Femur (tissue), 1 donor: ENCODE results near the gene CST4.
"Not testable (repeated sequence)": the region's sequence is repeated elsewhere in the genome, so short reads cannot be mapped to it uniquely, and the experiment has no call there.

Experiments used
- DNase-seq: peaks from one replicate; pipeline ENCODE4 v3.0.0-alpha.2; 2017

CST4 gene

DNA sequence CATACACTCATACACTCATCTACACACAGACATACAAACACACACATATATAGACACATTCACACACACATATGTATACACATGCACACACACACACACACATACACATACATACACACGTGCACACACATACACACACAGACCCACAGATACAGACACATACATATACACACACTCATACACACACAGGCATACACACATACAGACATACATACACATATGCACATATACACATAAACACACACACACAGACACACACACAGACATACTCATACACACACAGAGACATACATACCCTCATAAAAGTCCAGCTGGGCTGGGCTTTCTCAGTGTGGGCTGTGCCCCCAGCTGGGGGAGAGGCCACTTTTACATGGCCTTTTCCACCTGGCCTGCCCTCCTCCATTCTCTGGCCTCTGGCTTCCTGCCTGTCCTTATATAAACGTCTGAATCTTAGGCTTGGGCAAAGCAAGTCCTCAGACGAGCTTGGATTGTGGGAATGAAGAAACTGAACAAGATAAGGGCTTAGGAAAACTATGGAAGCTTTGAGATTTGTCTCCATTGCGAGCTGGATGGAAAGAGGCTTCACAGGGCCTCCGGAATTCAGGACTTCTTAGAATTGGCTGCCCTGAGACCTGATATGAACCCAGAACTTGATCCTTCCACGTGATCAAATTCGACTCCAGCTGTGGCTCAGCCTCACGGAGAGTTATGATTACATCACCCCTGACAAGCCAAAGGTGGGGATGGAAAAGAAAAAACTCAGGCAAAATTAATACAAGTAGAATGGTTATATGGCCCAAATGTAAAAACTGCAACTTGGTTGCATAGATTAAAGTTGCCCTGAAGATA is 28.6 kb downstream of the CST4 start:
- DNase-seq: no peak

DNA sequence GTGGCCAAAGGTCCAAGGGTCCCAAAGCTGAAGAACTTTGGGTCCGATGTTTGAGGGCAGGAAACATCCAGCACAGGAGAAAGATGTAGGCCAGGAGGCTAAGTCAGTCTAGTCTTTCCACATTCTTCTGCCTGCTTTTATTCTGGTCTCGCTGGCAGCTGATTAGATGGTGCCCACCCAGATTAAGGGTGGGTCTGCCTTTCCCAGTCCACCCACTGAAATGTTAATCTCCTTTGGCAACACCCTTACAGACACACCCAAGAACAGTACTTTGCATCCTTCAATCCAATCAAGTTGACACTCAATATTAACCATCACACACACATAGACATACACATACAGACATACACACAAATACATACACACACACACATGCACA is 29.2 kb downstream of the CST4 start:
- DNase-seq: not testable (repeated sequence)

DNA sequence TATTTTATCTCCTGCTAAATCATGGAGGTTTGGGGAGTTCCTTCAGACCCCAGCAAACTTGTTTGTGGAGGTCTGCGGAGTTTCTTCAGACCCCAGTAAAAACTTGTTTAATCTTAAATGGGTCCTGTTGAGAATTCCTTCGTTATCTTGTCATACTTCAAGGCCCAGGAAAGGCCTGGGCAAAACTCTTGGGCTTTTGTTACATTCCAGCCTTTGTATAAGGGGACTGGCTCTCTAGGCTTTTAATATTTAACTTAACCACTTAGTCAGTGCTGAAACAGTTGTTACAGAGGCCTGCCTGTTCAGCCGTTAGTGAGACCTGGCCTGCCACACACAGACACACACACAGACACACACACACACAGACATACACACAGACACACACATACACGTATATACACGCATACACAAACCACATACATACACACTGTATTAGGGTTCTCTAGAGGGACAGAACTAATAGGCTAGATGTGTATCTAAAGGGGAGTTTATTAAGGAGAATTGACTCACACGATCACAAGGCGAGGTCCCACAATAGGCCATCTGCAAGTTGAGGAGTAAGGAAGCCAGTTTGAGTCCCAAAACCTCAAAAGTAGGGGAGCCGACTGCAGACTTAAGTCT is 29.7 kb downstream of the CST4 start:
- DNase-seq: no peak

DNA sequence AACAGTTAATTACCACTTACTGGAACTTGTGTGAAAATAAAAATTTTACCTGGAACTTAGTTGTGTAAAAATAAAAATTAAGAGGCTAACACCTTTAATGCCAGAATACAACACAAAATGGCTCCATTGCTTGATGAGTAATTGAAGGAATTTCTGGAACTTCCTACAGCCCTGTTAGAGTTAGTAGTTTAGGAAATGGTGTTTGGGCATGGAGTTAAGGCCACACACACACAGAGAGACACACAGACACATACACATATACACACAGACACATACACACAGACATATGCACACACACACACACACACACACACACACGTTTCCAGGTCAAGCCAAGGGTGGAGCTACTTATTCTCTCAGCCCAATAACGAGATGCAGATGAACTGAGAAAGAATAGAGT is 30.5 kb downstream of the CST4 start:
- no peak for DNase-seq

DNA sequence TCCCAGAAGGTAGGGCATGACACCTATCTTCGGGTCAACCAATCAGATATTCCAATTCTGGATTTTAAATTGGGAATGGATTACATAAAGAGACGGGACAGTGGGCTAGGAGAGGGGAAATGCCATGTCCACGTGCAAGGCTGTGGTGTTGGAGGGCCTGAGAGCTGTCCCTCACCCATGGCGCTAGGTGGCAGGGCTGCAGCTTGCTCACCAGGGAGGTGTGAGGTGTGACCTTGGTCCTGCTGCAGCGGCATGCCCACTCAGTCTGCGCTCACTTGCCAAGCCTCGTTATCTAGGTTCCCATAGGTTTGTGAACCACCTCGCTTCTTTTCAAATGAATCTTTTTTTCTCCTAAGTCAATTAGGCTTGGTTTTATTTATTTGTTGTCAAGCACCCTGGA is 31.6 kb downstream of the CST4 start:
- no peak for DNase-seq

DNA sequence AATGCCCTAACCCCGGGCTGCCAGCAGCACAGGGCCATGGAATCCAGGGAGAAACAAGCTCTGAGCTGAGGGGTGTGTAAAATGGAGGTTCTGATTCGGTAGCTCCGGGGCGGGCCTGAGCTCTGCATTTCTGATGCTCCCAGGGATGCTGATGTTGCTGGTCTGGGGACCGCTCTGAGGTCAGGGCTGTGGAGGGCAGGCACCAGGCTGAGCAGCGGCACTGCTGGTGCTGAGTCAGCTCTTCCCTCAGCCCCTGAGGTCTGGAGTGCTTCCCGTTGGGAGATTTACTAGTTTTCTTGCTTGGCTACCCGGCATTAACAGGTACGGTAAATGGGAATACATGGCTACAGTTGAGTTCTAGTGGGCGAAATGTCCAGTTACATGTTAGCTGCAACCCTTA is 32.5 kb downstream of the CST4 start:
- no peak for DNase-seq

DNA sequence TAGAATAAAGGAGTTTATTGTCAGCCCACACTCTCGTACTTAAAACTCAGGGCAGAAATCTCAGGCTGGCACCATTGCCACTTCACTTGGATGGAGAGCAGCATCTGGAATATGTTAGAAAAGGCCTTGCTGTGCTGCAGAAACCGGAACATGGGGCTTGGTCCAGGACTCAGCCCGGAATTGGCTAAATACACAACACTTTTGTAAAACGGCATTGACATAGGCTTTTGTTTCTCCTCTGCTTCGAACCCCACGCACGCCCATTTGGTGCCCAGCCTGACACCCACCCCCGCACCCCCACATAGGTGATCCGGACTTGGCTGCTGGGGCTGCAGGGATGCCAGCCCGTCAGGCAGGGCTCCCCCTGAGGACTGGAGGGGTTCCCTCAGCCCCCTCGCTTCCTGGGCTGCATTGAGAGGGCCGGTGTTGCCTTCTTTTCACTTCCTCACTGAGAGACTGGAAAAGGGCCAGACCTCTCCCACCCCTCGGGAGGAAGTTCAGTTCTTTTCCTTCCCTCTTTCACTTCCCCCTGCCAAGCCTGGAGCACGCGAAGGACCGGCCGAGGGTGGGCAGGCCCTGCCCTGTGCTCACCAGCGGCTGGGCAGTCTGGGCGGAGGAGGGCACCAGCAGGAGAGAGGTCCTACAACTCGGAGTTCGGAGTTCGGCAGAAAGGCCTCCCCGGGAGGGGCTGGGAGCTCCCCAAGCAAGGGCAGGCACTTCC is 33.2 kb downstream of the CST4 start:
- peak; percentile 76 for DNase-seq

DNA sequence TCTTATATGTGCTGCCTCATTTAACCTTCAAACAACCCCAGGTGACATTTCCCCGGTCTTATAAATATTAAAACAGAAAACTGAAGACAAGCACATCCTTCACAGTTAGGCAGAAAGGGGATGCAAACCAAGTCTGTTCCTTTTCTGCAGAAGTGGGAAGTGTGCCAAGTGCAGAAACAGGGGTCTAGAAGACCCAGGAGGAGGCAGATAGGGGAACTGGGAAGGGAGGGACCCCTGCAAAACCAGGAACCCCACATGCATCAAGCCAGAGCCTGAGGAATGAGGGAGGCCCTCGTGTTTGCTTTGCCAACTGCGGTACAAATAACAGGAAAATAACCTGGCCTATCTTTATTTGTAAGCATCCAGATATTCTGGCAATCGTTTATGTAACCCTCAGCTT is 34.1 kb downstream of the CST4 start:
- no peak for DNase-seq

DNA sequence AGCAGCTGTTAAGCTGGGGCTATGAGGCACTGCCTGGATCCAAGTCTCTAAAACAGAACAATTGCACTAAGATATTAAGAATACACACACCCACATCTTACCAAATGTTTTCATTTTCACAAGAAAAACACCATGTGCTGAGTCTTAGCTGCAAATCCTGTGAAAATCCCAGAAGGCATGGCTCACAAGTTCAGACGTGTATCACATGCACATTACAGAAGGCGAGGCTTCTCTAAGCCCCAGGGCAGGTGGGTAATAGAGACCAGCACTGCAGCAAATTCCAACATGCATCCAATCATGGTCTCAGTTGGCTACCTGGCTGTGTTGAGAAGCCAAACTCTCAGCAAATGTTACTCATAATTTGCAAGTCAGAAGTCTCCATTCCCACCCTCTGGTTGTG is 34.8 kb downstream of the CST4 start:
- DNase-seq: no peak

DNA sequence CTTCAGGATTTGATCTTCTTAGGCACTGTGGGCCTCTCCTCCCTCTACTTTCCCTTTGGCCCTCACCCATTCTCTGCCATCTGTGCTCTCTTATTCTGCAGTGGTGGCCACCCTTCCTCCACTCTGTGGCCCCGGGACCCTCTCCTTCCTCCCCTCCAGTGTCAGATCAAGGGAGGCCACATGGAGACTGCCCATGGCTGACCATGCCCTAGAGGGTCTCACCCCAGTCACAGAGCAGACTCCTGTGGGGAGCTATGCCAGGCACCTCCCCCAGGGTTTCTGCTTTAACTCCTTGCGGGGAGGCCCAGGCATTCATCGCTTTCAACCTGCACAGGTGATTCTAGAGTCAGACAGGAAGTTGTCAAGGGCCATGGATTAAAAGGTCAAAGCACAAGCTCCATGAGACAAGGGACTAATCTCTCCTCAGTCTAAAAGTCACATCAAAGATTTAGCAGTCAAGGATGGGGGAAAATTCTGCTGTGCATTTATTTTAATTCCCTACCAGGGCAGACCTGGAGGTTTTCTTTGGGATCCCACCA is 35.4 kb downstream of the CST4 start:
- DNase-seq: no peak

DNA sequence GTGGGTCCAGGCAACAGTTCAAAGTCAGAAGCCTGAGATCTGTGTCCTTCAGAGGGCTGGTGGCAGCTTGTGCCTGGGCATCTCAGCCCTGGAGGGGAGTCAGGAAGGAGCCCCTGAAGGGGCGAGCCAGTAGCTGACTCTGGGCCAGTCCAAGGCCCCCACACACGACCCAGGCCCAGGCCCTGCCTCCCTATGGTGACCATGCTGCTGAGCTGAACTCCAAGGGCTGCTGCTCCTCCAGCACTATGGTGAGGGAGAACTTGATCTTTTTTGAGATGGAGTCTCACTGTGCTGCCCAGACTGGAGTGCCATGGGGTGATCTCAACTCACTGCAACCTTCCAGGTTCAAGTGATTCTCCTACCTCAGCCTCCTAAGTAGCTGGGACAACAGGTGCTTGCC is 35.9 kb downstream of the CST4 start:
- DNase-seq: no peak

DNA sequence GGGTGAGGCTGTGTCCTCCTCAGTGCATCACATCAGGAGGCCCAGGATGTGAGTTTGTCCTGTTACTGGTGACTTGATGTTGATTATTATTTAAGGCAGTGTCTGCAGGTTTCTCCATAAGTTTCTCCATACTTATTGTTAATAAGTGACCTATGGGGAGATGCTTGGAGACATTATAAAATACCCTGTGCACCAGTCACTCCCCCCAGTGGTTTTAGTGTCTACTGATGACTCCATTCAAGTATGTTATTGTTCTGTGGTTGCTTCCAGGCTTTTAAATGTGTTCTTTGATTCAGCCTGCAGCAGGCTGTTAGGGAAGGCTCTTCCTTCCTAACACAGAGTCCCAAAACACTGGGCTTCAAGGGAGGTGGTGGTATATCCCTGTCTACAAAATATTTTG is 36.5 kb downstream of the CST4 start:
- no peak for DNase-seq

DNA sequence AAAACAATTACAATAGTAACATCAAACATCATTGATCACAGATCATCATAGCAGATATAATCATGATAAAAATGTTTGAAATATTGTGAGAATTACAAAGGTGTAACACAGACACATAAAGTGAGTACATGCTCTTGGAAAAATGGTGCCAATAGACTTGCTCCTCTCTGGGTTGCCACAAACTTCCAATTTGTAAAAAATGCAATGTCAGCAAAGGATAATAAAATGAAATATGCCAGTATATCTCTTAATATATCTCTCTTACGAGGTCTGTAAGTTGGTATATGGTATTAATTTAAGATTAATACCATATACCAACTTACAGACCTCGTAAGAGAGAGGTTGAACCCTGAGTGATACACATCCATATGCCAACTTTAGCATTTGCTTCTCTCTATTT is 37.7 kb downstream of the CST4 start:
- no peak for DNase-seq

DNA sequence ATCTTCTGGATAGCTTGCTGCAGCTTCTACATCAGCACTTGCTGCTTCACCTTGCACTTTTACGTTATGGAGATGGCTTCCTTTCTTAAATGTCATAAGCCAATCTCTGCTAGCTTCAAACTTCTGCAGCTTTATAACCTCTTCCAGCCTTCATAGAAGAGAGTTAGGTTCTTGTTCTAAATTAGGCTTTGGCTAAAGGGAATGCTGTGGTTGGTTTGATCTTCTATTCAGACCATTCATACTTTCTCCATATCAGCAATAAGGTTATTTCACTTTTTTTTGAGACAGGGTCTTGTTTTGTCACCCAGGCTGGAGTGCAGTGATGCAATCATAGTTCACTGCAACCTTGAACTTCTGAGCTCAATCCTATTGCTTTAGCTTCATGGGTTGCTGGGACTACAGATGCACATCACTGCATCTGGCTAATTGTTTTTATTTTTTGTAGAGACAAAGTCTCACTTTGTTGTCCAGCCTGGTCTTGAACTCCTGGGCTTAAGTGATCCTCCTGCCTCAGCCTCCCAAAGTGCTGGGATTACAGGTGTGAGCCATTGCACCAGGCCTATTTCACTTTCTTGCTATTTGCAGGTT is 38.9 kb downstream of the CST4 start:
- DNase-seq: no peak

DNA sequence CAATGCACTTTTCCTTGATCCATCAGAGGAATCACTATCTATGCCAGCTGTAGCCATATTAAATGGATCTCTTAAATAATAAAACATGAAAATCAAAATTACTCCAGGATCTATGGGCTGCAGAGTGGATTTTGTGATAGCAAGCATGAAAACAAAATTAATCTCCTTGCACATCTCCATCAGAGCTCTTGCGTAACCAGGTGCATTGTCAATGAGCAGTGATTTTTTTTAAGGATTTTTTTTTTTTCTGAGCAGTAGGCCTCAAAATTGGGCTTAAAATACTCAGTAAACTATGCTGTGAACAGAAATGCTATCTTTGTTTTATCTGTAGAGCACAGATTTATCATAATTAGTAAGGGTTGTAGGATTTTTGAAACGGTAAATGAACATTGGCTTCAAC is 39.6 kb downstream of the CST4 start:
- DNase-seq: no peak

DNA sequence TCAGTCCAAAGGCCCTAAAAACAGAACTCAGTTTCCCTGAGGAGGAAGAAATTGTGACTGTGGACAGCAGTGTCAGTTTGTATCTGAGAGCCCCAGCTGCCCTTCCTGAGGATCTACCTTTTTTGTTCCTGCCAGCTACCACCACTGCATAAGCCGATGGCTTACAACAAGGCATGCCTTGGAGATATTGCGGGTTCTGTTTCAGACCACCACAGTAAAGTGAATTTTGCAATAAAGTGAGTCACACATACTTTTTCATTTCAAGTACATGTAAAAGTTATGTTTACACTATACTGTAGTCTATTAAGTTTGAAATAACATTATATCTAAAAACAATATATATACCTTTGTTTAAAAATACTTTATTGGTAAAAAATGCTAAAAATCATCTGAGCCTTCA is 41.5 kb downstream of the CST4 start:
- DNase-seq: no peak

DNA sequence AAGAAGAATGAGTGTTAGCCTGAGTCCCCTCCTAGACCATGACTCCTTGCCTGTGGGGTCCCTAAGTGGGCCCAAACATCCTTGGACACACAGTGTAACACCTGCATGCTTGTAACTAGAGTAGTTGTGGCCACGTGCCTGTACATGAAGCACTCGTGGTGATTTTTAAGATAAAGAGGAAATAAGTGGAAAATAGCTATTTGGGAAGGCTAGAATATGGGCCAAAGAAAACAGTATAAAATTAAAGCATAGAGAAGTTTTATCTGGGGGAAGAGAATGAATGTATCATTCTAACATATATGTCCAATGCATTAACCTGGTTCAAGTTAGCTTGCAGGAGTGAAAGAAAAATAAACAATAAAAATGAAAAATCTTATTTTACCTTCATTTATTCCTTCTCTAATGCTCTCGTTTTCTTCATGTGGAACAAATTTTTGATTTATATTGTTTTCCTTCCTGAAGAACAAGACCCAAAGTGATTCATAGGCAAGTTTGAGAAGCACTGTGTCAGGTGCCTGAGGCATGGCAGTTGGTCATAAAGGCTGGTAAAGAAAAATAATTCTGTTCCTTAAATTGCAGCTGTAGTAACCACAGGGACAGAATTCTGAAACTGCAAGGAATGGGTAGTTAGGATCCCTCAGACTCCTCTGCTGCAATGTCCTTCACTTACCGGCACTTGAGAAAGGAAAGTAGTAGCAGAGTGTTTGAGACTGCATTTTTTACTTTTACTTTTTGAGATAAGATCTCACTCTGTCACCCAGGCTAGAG is 42.5 kb downstream of the CST4 start:
- no peak for DNase-seq

DNA sequence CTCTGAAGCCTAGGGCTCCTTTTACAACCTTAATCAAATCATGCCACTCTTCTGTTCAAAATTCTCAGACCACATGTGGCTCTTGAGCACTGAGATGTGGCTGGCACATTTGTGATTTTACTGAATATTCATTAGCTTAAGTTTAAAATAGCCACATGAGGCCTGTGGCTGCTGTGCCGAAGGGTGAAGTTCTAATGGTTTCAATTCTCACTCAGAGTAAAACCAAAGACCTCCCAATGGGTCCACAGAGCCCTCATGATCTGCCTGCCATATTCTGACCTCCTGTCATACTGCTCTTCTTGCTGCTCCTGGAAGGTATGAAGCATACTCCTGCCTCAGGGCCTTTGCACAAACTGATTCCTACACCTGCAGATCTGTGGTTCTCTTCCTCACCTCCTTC is 43.3 kb downstream of the CST4 start:
- DNase-seq: no peak

DNA sequence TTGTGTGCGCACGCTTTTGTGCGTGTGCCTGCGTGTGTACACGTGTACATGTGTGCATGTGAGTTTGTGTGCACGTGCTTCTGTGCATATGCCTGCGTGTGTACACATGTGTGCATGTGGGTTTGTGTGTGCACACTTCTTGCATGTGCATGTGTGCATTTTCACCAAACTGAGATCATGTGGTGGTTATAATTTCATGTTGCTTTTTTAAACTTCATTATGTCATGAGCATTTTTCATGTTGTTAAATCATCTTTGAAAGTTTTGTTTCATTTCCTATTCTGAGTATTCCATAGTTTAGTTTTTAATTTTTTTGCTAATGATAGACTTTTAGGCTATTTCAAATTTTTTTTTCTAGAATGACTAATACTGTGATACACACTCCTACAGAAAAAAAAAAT is 44.7 kb downstream of the CST4 start:
- no peak for DNase-seq

DNA sequence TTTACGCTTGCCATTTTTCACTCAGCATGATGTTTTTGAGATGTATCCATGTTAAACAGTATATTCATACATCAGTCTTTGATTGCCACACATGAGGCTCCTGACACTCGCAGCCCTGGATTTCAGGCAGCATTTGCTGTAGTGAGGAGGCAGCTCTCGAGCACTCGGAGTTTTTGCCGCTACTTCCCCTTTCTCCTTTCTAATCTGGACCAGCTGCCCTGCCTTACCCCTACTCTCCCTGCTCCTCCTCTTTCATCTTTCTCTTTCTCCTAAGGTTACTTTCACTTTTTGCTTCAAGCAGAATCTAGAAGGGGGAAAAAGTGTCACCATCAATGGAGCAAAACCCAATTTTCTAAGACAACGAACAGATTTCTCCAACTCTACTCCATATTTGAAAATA is 45.2 kb downstream of the CST4 start:
- no peak for DNase-seq

DNA sequence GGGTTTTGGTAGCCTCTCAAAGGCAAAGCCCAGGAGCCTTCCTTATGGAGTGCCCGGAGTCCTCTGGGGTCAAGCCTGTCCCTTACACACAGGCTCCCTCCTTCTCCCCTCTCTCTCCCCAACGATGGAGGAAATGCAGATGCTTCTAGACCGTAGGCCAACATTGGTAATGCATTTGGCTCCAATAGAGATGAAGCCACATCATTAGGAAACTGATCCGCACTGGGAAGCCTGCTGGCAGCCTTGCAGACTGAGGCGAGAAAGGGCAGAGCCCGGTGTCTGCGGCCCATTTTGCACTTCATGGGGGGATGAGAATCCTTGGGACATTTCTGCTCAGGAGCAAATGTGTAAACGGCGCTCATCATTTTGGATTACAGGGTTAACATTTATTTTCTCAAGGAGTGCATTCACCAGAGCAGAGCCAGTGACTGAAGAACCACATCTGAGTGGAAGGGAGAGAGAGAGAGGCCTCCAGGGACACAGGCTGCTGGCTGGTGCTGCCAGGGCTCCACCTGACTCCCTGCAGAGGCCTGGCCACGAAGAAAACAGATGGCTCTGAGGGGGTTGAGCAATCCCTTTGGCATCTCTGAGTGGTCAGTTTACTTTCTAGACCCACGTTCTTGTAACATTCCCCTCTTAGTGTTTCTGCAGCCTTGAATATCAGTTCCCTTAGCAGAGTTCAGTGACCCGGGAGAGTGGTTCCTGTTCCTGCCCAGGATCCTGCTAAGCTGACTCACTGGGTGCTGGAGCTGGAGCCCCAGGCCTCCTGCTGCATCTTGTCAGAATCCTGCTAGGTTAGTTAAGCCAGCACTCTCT is 46.7 kb downstream of the CST4 start:
- DNase-seq: no peak
